WI38 (cell line): Measurements from ENCODE around the gene HSP90AB1.

ENCODE experiments used
- H3K4me3 ChIP-seq: 2 replicates; pipeline ENCODE4 v1.5.1; 2011; ENCODE audit warnings: low read depth, mild to moderate bottlenecking, control low read depth, low read length
- TF ChIP-seq, protein P1 (sequence below): IDR thresholded peaks from 2 replicates; pipeline ENCODE4 v1.5.1; 2012; ENCODE audit warnings: low read depth, mild to moderate bottlenecking, control low read depth, low read length

The HSP90AB1 gene

DNA sequence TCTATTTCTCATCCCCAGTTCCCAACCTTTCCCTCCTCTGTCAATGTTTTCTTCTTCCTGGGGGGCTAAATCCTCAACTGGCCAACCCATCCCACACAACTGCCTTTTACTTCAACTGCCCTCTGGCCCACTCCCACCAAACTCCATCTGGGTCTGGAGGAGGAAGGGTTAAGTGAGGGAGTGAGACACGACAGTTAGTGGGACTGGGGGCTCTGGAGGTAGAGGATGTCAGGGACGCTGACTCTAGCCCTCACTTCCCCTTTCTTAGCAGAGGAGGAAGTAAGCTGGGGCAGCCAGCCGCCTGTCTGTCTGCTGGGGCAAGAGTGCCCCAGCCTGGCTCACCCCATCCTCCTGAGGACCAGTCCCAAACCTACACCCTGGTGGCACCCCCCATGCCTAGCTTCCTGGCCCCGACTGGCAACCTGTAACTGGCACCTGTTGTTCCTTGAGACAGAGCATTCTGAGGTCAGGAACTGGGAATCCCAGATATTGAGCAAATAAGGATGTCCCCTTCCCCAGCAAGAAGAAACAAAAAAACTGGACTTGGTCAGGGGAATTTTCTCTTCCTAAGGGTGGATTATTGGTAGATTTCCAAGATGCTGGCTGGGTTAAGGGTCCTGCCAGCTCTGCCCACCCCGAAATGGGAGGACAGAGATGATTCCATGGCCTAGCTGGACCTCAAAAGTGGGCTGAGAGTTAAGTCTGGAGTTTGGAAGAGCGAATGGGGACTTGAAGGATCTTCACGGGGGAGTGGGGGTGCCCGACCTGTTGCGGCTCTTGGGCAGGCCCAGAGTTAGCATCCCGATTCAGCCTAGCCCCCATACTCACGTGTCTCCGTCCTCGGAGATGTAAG lies 17.5 kb downstream of the HSP90AB1 start:
- H3K4me3 ChIP-seq: peak overlapping the region; percentile 74
- TF ChIP-seq, protein P1, sequence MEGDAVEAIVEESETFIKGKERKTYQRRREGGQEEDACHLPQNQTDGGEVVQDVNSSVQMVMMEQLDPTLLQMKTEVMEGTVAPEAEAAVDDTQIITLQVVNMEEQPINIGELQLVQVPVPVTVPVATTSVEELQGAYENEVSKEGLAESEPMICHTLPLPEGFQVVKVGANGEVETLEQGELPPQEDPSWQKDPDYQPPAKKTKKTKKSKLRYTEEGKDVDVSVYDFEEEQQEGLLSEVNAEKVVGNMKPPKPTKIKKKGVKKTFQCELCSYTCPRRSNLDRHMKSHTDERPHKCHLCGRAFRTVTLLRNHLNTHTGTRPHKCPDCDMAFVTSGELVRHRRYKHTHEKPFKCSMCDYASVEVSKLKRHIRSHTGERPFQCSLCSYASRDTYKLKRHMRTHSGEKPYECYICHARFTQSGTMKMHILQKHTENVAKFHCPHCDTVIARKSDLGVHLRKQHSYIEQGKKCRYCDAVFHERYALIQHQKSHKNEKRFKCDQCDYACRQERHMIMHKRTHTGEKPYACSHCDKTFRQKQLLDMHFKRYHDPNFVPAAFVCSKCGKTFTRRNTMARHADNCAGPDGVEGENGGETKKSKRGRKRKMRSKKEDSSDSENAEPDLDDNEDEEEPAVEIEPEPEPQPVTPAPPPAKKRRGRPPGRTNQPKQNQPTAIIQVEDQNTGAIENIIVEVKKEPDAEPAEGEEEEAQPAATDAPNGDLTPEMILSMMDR: peak; percentile 10; the same call in 1 of the 2 replicates

DNA sequence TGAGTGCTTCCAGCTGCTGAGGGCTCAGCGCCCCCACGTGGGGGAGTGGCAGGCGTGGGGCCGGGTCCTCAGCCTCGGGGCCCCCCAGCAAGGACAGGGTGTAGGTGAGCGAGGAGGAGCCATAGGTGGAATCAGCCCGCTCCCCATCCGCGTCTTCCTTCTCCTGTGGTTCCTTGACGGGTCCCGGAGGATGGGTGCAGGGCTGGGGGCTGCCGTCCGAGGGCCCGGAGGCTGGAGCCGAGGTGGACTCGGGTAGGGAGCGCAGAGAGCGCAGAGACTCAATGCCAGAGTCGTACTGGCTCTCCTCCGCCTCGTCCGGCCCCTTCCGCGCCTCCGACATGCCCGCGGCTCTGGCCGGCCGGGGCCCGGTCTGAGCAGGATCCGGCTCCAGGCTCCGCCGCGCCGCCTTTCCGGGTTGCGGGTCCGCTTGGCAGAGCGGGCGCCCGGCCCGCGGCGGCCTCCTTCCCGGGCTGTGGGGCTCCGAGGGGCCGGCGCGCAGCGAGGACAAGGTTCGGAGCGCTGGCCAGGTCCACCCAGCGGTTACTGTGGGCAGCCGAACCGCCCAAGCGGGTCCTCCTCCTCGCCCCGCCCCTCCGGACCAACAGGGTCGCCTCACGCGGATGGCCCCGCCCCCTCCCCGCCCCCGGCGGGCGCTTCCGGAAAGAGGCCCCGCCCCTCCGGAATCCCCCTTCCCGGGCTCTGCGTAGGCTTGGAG lies 18.3 kb downstream of the HSP90AB1 start, which contains the start of gene NFKBIE:
Gene NFKBIE (minus strand): TSS at position 545 of the 715 bp plus-strand sequence. CDS start 205 bp downstream, at position 340.
- TF ChIP-seq, protein P1: no peak
- peak within 1 kb of the TSS; percentile 74 for H3K4me3 ChIP-seq

DNA sequence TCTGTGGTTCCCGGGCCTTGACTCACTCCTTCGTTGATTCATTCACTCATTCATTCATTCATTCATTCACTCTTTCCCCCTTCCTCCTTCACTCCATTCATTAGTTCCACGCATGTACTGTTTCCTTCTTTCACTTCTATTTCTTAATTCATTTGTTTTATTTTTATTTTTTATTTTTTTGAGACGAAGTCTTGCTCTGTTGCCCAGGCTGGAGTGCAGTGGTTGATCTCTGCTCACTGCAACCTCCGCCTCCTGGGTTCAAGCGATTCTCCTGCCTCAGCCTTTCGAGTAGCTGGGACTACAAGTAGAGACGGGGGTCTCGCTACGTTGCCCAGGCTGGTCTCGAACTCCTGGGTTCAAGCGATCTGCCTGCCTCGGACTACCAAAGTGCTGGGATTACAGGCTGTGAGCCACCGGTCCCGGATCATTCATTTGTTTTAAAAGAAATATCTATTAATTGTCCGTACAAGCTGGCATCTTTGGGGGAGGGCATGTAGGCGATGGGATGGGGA lies 18.9 kb downstream of the HSP90AB1 start:
- TF ChIP-seq, protein P1: no peak
- no peak overlapping the region; the same call in 1 of the 2 replicates for H3K4me3 ChIP-seq

DNA sequence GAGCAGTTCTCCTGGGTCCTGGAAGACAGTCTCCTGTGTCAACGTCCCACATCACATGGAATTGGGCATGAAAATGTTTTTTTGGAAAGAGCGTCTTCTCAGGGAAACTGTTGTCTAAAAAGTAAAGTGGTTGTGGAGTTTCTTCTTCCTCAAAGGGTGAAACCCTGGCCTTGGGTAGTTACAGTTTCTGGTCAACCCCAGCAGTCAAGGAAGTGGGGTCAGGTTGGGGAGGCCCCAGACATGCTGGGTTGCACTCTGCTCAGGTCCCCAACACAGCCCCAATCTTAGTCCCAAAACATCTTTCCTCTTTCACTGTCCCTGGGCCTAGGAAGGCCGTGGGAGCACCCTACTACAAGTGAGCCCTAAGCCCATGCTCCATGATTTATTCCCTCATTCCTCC lies 19.4 kb downstream of the HSP90AB1 start:
- TF ChIP-seq, protein P1: no peak
- no peak overlapping the region for H3K4me3 ChIP-seq

DNA sequence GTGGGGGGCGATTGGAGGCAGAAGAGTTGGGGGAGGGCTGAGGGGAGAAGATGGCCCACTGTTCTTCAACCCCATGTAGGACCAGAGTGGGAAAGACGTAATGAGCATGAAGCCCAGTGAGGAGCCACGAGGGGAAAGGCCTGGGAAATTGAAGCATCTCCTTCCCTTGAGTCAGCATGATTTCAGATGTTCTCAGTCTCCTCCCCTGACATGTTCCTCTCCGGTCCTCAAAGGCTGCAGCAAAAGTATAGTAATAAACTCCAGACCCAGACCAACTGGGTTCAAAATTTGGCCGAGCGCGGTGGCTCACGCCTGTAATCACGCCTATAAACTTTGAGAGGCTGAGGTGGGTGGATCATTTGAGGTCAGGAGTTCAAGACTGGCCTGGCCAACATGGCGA lies 20.4 kb downstream of the HSP90AB1 start:
- H3K4me3 ChIP-seq: no peak overlapping the region
- TF ChIP-seq, protein P1: no peak

DNA sequence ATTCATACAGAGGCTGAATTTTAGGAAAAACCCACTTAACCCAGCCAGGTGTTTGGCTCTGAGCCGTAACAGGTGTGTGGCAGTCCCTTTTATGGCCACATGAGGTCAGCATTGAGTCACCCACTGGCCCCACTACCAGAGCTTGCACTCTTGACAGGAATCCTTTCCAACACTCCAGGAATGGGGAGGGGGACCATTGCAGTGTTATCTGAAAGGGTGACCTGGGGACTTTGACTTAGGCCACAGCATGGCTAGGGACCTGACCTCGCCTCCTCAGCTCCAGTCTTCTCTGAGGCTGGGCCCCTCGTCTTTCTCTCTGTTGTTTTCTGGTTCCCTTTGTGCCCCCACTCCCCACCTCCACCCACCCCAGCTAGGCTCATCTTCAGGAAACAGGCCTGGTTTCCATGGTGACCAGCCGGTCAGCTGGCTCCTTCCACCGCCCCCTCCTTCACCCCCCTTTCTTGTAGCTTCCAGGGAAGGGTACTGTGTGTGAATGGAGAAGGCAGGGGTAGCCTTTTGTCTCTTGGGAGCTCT lies 21.3 kb downstream of the HSP90AB1 start:
- no peak overlapping the region for H3K4me3 ChIP-seq
- TF ChIP-seq, protein P1: peak; percentile 97
